Trophoblast cell (in vitro differentiated cells and primary cell): ENCODE results near the gene GPR152.

Experiments
- DNase-seq, 2 donors: peaks; one replicate each; pipeline ENCODE4 v3.0.0-alpha.2; 2016
- H2AFZ ChIP-seq: 2 replicates; pipeline ENCODE4 v1.6.1; 2013; ENCODE audit warnings: low read length, moderate library complexity, mild to moderate bottlenecking; ENCODE audit not compliant: insufficient read depth, poor library complexity
- H2AK5ac ChIP-seq: 2 replicates; pipeline ENCODE4 v1.6.1; 2013; ENCODE audit warnings: mild to moderate bottlenecking, low read length
- H2BK120ac ChIP-seq: 2 replicates; pipeline ENCODE4 v1.6.1; 2013; ENCODE audit warnings: low read length, mild to moderate bottlenecking, moderate library complexity; ENCODE audit not compliant: insufficient read depth, poor library complexity
- H2BK12ac ChIP-seq: 2 replicates; pipeline ENCODE4 v1.6.1; 2013; ENCODE audit warnings: mild to moderate bottlenecking, low read length, moderate library complexity
- H2BK5ac ChIP-seq: 2 replicates; pipeline ENCODE4 v1.6.1; 2013; ENCODE audit warnings: low read length, low read depth, moderate library complexity, mild to moderate bottlenecking; ENCODE audit not compliant: poor library complexity
- H3K14ac ChIP-seq: 2 replicates; pipeline ENCODE4 v1.6.1; 2013; ENCODE audit warnings: mild to moderate bottlenecking, low read length
- H3K18ac ChIP-seq: 2 replicates; pipeline ENCODE4 v1.6.1; 2013; ENCODE audit warnings: mild to moderate bottlenecking, low read length
- H3K23ac ChIP-seq: 2 replicates; pipeline ENCODE4 v1.6.1; 2013; ENCODE audit warnings: low read length
- H3K27ac ChIP-seq: 2 replicates; pipeline ENCODE4 v1.5.1; 2013; ENCODE audit warnings: low read depth, mild to moderate bottlenecking, inconsistent platforms, low read length, moderate library complexity
- H3K27me3 ChIP-seq: 2 replicates; pipeline ENCODE4 v1.6.1; 2013; ENCODE audit warnings: inconsistent platforms, mild to moderate bottlenecking, low read length, moderate library complexity; ENCODE audit not compliant: insufficient read depth
- H3K36me3 ChIP-seq, 2 experiments: 1 replicate in 1 of 2; 2 replicates in 1 of 2; pipeline ENCODE4 v1.6.1; 2013; ENCODE audit warnings: low read length in 2 of 2, mild to moderate bottlenecking in 2 of 2, moderate library complexity in 1 of 2; ENCODE audit not compliant: insufficient read depth in 2 of 2, control insufficient read depth in 1 of 2
- H3K4ac ChIP-seq: 2 replicates; pipeline ENCODE4 v1.6.1; 2013; ENCODE audit warnings: low read depth, mild to moderate bottlenecking, low read length, moderate library complexity
- H3K4me1 ChIP-seq, 2 experiments: 1 replicate in 1 of 2; 2 replicates in 1 of 2; pipeline ENCODE4 v1.6.1; 2013; ENCODE audit warnings: low read length in 2 of 2, mild to moderate bottlenecking in 2 of 2, moderate library complexity in 1 of 2; ENCODE audit not compliant: insufficient read depth in 2 of 2, control insufficient read depth in 1 of 2
- H3K4me2 ChIP-seq: 2 replicates; pipeline ENCODE4 v1.6.1; 2013; ENCODE audit warnings: inconsistent platforms, mild to moderate bottlenecking, low read length, moderate library complexity
- H3K4me3 ChIP-seq: 2 replicates; pipeline ENCODE4 v1.5.1; 2013; ENCODE audit warnings: mild to moderate bottlenecking, low read depth, low read length, inconsistent platforms
- H3K79me1 ChIP-seq: one replicate; pipeline ENCODE4 v1.6.1; 2013; ENCODE audit warnings: low read length
- H3K79me2 ChIP-seq: 2 replicates; pipeline ENCODE4 v1.6.1; 2013; ENCODE audit warnings: low read length, mild to moderate bottlenecking; ENCODE audit not compliant: control insufficient read depth, insufficient read depth, poor library complexity
- H3K9ac ChIP-seq: 2 replicates; pipeline ENCODE4 v1.6.1; 2013; ENCODE audit warnings: mild to moderate bottlenecking, low read length
- H3K9me3 ChIP-seq: 2 replicates; pipeline ENCODE4 v1.6.1; 2013; ENCODE audit warnings: low read depth, mild to moderate bottlenecking, control low read depth, inconsistent platforms, low read length; ENCODE audit not compliant: insufficient read depth
- H4K12ac ChIP-seq: 2 replicates; pipeline ENCODE4 v1.6.1; 2013; ENCODE audit warnings: low read depth, mild to moderate bottlenecking, low read length, moderate library complexity
- H4K8ac ChIP-seq: 2 replicates; pipeline ENCODE4 v1.6.1; 2013; ENCODE audit warnings: low read depth, mild to moderate bottlenecking, low read length, moderate library complexity
- H4K91ac ChIP-seq: one replicate; pipeline ENCODE4 v1.6.1; 2013; ENCODE audit warnings: low read depth, mild to moderate bottlenecking, low read length, moderate library complexity
- WGBS: extraction: QIAGEN DNeasy Blood & Tissue Kit; methylation state at CpG from one replicate; pipeline ENCODE4 v1.1.7; 2013; ENCODE audit warnings: missing lambda C conversion rate; ENCODE audit not compliant: insufficient read length, insufficient coverage; ENCODE audit errors: extremely low coverage; 5-methylcytosine and 5-hydroxymethylcytosine counted together

Gene GPR152

GRCh38 chr11:67464411-67465188, 12.1 kb upstream of the GPR152 start:
- Histone ChIP-seq H3K4me2 (peak overlapping the region; percentile 86), H3K18ac (peak overlapping the region; percentile 83), H2BK12ac (peak overlapping the region; percentile 21), H2AFZ (peak overlapping the region; percentile 75), H4K8ac (peak overlapping the region; percentile 96), H3K23ac (no peak overlapping the region), H3K27me3 (no peaks in the 10 kb centered on the region), H3K4ac (peak overlapping the region; percentile 59), H2AK5ac (peak overlapping the region; percentile 33), H3K4me3 (peak overlapping the region; percentile 84), H3K9ac (peak overlapping the region; percentile 87), H2BK120ac (peak overlapping the region; percentile 62), H3K79me1 (peaks cover 23% of the 10 kb centered on the region), H4K12ac (peak overlapping the region; percentile 68), H3K4me1 (peaks cover 18 to 28% of the 10 kb centered on the region in 2 experiments), H3K27ac (peak overlapping the region; percentile 75), H3K14ac (peak overlapping the region; percentile 87), H3K36me3 (no peaks in the 10 kb centered on the region), H3K9me3 (no peaks in the 10 kb centered on the region), H3K79me2 (peaks cover 15% of the 10 kb centered on the region), H2BK5ac (peak overlapping the region; percentile 58), H4K91ac (peak overlapping the region; percentile 90)
- WGBS, result no CpG with 5 or more reads among the region's 56 CpGs
- DNase-seq, result peak; percentile 91 to 94

DNA sequence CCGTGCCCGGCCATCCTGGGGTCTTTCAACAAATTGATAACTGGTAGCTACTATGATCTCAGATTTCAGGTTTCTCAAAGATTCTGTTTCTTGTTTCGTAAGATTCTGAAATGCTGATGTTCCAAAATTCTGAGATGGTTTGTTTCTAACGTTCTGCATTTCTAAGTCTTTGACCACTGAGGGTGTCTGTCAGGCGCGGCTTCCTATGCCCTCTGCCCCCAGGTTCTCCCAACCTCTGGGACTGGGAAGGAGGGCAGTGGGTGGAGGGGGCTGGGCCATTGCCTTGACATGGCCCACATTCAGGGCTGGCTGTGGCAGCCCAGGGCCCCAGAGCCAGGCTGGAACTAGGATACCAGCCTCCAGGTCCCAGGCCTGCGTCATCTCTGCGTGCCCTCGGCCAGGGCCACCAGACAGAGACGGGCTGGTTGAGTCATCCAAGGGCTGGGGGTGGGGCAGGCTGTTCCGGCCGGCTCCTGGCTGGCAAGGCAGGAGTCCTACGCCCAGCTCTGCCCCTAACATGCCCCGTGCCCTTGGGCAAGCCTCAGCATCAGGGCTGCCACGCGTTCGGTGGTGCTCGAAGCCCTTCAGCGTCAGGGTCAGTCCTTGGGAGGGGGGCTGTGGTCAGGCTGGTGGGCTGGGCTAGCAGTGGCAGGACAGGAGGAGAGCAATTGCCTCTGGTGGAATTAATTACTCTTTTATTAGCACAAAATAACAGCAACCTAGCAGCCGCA, 11.3 kb upstream of the GPR152 start:
- H3K79me2 ChIP-seq, result peaks cover 12% of the 10 kb centered on the region
- peaks cover 16 to 26% of the 10 kb centered on the region in 2 experiments for H3K4me1 ChIP-seq
- H4K91ac ChIP-seq, result peak overlapping the region; percentile 83
- peak overlapping the region; percentile 68 for H4K12ac ChIP-seq
- H3K36me3 ChIP-seq, result no peaks in the 10 kb centered on the region
- no peak overlapping the region for H3K4ac ChIP-seq
- H3K9ac ChIP-seq, result no peak overlapping the region
- no peak overlapping the region for H3K4me3 ChIP-seq
- H3K27ac ChIP-seq, result peak overlapping the region; percentile 29
- H2AFZ ChIP-seq, result peak overlapping the region; percentile 75
- H3K18ac ChIP-seq, result peak overlapping the region; percentile 65
- peak; percentile 95 to 96 for DNase-seq
- H2BK12ac ChIP-seq, result peak overlapping the region; percentile 21
- H2BK5ac ChIP-seq, result peak overlapping the region; percentile 32
- no CpG with 5 or more reads among the region's 20 CpGs for WGBS
- no peaks in the 10 kb centered on the region for H3K27me3 ChIP-seq
- peak overlapping the region; percentile 16 for H2BK120ac ChIP-seq
- H3K79me1 ChIP-seq, result peaks cover 19% of the 10 kb centered on the region
- H2AK5ac ChIP-seq, result peak overlapping the region; percentile 81
- no peaks in the 10 kb centered on the region for H3K9me3 ChIP-seq
- H4K8ac ChIP-seq, result peak overlapping the region; percentile 93
- H3K4me2 ChIP-seq, result peak overlapping the region; percentile 43
- no peak overlapping the region for H3K23ac ChIP-seq
- H3K14ac ChIP-seq, result peak overlapping the region; percentile 80

- no peak overlapping the region for H3K27ac ChIP-seq
- DNase-seq, result peak; percentile 95 to 96
- H3K14ac ChIP-seq, result no peak overlapping the region
- no peak overlapping the region for H4K12ac ChIP-seq
- H3K4me1 ChIP-seq, result peaks cover 12 to 23% of the 10 kb centered on the region in 2 experiments
- H3K36me3 ChIP-seq, result no peaks in the 10 kb centered on the region
- H2BK5ac ChIP-seq, result peak overlapping the region; percentile 52
- H4K8ac ChIP-seq, result peak overlapping the region; percentile 29
- no peaks in the 10 kb centered on the region for H3K27me3 ChIP-seq
- no peak overlapping the region for H3K23ac ChIP-seq
- H2BK120ac ChIP-seq, result peak overlapping the region; percentile 2
- H3K79me1 ChIP-seq, result peaks cover 13% of the 10 kb centered on the region
- no peak overlapping the region for H2AK5ac ChIP-seq
- no peak overlapping the region for H3K18ac ChIP-seq
- peak overlapping the region; percentile 79 for H4K91ac ChIP-seq
- no peaks in the 10 kb centered on the region for H3K9me3 ChIP-seq
- peak overlapping the region; percentile 18 for H2AFZ ChIP-seq
- H3K4me3 ChIP-seq, result no peak overlapping the region
- no peak overlapping the region for H2BK12ac ChIP-seq
- peaks cover 7% of the 10 kb centered on the region for H3K79me2 ChIP-seq
- no CpG with 5 or more reads among the region's 10 CpGs for WGBS
- no peak overlapping the region for H3K4me2 ChIP-seq
- no peak overlapping the region for H3K9ac ChIP-seq
- H3K4ac ChIP-seq, result no peak overlapping the region
These were observed 10.7 kb upstream of the GPR152 start for GRCh38 chr11:67463186-67463585.

DNA sequence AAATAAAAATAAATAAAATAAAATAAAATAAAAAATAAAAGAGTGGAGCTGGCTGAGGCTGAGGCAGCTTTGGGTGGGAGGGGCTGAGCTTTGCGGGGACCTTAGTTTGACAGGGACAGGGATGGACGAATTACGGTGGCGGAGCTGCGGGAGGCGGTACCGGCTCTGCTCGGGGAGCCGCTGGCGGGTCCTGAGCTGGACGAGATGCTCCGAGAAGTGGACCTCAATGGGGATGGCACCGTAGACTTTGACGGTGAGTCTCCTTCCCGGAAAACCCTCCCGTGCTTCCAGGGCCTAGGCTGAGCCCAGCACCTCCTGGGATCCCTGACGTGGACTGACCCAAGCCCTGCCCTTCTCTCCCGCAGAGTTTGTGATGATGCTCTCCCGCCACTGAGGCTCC, 5.7 kb upstream of the GPR152 start:
- no peak overlapping the region for H3K27ac ChIP-seq
- H3K4me1 ChIP-seq, result no peaks in the 10 kb centered on the region
- H3K23ac ChIP-seq, result no peak overlapping the region
- H2BK12ac ChIP-seq, result no peak overlapping the region
- H4K12ac ChIP-seq, result no peak overlapping the region
- H2AK5ac ChIP-seq, result no peak overlapping the region
- WGBS, result no CpG with 5 or more reads among the region's 19 CpGs
- no peaks in the 10 kb centered on the region for H3K79me2 ChIP-seq
- H3K79me1 ChIP-seq, result no peaks in the 10 kb centered on the region
- no peak overlapping the region for H2BK120ac ChIP-seq
- DNase-seq, result no peak
- H3K36me3 ChIP-seq, result no peaks in the 10 kb centered on the region
- no peak overlapping the region for H3K4me2 ChIP-seq
- H3K4ac ChIP-seq, result no peak overlapping the region
- peak overlapping the region; percentile 15 for H4K91ac ChIP-seq
- no peak overlapping the region for H3K4me3 ChIP-seq
- H3K18ac ChIP-seq, result no peak overlapping the region
- H3K9me3 ChIP-seq, result no peaks in the 10 kb centered on the region
- no peaks in the 10 kb centered on the region for H3K27me3 ChIP-seq
- no peak overlapping the region for H3K9ac ChIP-seq
- H4K8ac ChIP-seq, result no peak overlapping the region
- no peak overlapping the region for H3K14ac ChIP-seq
- no peak overlapping the region for H2BK5ac ChIP-seq
- no peak overlapping the region for H2AFZ ChIP-seq
